DMS114 treated with DMSO at 0.1 percent for 48 hours (cell line): ENCODE data around the gene WEE1.
"Not testable (repeated sequence)": the region's sequence is repeated elsewhere in the genome, so short reads cannot be mapped to it uniquely, and the experiment has no call there.

Experiments
- DNase-seq: peaks from one replicate; lab custom pipeline; 2025; ENCODE audit not compliant: unreplicated experiment; lab: John Stamatoyannopoulos, UW

WEE1 gene

GRCh38 chr11:9619971-9620370, 46.5 kb downstream of the WEE1 start:
- DNase-seq = no peak

DNA sequence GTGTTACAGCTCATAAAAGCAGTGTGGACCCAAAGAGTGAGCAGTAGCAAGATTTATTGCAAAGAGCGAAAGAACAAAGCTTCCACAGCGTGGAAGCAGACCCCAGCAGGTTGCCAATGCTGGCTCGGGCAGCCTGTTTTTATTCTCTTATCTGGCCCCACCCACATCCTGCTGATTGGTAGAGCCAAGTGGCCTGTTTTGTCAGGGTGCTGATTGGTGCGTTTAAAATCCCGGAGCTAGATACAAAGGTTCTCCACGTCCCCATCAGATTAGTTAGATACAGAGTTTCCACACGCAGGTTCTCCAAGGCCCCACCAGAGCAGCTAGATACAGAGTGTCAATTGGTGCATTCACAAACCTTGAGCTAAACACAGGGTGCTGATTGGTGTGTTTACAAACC, 48.9 kb downstream of the WEE1 start:
- DNase-seq = not testable (repeated sequence)

GRCh38 chr11:9623053-9623452, 49.6 kb downstream of the WEE1 start:
- not testable (repeated sequence) for DNase-seq

- no peak for DNase-seq
Observed at GRCh38 chr11:9624448-9624847, 51.0 kb downstream of the WEE1 start.

- DNase-seq = no peak
Observed at GRCh38 chr11:9625162-9625561, 51.7 kb downstream of the WEE1 start.

GRCh38 chr11:9625728-9626127, 52.3 kb downstream of the WEE1 start:
- DNase-seq = no peak

DNA sequence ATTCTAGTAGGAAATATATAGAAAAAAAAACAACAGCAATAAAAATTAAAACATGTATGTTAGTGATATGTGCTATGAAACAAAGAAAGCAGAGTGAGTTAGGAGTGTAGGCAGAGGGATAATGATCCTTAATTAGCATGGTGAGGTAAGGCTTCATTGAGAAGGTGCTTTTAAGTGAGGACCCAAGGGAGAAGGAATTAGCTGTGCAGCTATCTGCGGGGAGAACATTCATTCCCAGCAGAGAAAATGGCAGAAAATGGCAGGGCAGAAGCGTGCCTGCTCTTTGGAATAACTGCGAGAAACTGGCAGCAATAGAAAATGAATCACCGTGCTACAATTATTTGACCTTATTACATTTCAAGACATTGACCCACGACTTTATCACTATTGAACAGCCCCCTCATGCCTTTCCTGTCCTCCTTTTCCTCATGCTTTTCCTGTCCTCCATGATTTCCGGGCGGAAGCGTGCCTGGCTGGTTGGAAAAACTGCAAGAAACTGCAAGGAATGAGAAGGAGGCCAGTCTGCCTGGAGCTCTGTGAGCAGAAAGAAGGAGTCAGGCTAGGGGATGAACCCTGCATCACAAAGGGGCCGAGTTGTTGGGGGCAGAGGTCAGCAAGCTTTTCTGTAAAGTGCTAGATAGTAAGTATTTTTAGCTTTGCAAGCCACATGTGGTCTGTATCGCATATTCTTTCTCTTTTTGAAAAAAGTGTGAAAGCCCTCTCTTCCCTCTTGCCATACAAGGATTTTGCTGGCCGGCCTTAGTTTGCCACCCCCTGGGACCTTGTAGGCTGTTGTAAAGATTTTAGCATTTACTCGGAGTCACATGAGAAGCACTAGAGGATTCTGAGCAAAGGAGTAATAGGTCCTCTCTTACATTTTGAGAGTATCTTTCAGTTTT, 53.3 kb downstream of the WEE1 start:
- DNase-seq = no peak

DNA sequence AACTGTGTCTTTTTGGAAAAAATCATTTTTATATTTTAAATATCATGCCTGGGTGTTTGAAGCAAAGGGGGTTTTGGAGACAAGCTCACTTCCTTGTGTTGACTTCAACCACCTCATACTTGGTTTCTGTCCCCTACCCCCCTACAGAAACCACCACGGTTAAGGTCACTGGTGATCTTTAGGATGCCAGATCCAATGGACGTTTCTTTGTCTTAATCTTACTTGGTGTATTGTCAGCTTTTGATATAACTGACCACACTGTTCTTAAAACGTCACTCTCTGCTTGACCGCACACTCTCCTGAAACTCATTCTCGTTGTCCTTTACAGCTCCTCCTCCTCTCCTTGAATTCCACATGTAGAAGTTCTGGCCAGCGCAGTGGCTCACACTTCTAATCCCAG, 55.6 kb downstream of the WEE1 start:
- DNase-seq = no peak

DNA sequence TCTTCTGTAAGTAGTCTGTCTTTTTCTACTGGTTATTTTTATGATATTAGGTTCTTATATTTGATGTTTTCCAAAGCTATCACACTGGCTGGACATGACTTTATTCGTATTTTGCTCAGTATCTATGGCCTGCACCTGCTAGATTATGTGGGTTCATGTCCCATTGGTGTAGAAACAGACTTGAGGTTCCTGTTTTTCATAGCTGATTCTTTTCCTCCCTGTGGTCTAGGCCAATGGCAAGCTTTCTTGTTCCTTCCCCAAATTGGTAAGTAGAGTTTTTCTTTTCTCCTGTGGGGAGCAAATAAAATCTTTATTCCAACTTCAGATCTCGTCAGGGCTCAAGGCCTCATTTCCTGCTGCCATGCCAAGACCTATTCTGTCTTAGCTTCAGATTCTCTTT, 60.2 kb downstream of the WEE1 start:
- DNase-seq = no peak

DNA sequence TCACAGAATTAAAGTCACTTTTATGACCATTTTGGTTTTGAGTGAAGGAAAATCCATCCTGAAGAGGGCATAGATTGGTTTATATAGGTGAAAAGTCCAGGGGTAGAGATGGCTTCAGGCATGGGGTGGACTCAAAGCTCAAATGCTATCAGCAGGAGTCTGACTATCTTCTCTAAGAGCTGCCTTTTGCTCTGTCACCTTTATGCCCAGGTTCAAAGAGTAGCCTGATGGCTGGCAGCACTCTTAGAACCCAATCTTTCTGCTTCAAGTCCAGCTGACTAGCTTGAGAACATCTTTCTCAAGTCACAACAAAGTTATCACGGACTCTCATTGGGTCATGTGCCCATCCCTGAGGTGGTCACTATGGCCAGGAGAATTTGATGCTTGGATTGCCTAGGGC, 63.2 kb downstream of the WEE1 start:
- no peak for DNase-seq

DNA sequence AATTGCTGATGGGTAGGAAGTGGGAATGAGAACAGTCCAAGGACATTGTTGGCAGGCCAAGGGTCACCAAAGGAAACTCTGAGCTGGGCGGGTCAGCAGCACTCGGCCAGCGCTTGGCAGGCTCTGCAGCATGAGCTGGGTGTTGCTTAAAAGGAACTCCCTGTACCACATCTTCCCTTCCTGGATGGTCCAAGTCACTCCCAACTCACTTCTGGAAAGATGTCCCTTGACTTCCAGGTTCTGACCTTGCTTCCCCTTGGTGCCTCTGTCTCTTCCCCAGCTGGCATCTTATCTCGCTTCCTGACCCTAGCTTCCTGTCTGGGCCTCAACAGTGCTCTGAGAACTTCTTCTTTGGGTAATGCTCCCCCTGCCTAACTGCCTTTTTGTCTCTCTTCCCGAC, 65.6 kb downstream of the WEE1 start:
- DNase-seq = no peak
